Lower leg skin (tissue), 4 donors: ENCODE measurements around the gene SKIDA1. TPM values are rescaled to one million over a fixed set of nuclear protein-coding genes. Genes with fewer than 3 reads are reported as not detected.

Source experiments
- DNase-seq, 2 donors: peaks; one replicate each; pipeline ENCODE4 v3.0.0-alpha.2; 2019; ENCODE audit warnings: low spot score in 2 of 2
- H3K4me3 ChIP-seq: fragments of 200-600 bp; sonication (generic); 2 replicates; pipeline ENCODE4 v1.5.1; 2017; ENCODE audit warnings: mild to moderate bottlenecking, low read depth; ENCODE audit not compliant: poor library complexity, severe bottlenecking
- POLR2A ChIP-seq, 2 donors: fragments of 450-650 bp; IDR thresholded peaks; one replicate each; pipeline ENCODE4 v1.6.1; 2016 to 2017; ENCODE audit warnings: antibody characterized with exemption in 2 of 2, mild to moderate bottlenecking in 1 of 2, moderate library complexity in 1 of 2
- WGBS, 2 donors: methylation state at CpG; one replicate each; pipeline ENCODE4 v1.1.5; 2018; 5-methylcytosine and 5-hydroxymethylcytosine counted together
- intact Hi-C: fragments of 100-400 bp; cut with DNase I; formaldehyde crosslinking; loops from one replicate; pipeline ENCODE4 v1.15.0; 2023; ENCODE audit warnings: low total_unique reads
- total RNA-seq, 4 donors: library from RNA; depleted of rRNA; stranded (reverse); fragments of >200 nt; gene quantifications; one replicate each; pipeline ENCODE4 v1.1.0, GENCODE V29; 2016
- TF ChIP-seq, protein P1 (sequence below), 3 donors: fragments of 450-650 bp; IDR thresholded peaks; one replicate each; pipeline ENCODE4 v1.5.1; 2016; ENCODE audit warnings: antibody characterized with exemption in 3 of 3, mild to moderate bottlenecking in 3 of 3, moderate library complexity in 2 of 3

Gene SKIDA1
- total RNA-seq, 4 donors from 2014 or later, result 0.38 to 1.4 (median 0.96) TPM

DNA sequence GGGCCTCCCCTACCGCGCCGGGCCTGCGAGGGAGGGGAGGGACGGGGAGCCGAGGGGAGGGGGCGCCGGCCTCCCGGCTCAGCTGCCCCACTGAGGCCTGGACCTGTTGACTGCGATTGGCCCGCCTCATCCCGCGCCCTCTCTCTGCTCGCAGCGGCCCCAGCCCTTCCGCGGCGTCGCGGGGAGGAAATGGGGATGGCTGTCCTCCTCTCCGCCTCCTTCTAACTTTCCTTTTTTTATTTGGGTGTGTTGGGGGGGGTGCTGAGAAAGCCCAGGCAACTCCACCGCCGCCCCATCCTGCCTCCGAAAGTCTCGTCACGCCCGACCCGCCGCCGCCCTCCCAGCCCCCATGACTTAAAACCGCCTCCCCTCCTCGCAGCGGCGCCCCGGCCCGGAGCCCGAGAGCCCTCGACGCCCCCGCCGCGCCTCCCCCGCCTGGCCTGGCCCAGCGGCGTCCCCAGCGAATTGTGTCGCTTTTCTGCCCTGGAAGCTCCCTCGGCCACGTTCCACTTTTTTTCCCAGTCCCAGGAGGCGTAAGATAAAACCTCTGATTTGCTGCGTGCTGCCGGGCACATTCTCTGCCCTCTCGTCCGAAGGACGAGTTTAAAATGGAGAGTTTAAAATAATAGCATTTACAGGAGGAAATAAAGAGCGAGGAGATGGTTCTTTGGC lies 842 bp upstream of the SKIDA1 start:
- intact Hi-C loops, result no loop called here

DNA sequence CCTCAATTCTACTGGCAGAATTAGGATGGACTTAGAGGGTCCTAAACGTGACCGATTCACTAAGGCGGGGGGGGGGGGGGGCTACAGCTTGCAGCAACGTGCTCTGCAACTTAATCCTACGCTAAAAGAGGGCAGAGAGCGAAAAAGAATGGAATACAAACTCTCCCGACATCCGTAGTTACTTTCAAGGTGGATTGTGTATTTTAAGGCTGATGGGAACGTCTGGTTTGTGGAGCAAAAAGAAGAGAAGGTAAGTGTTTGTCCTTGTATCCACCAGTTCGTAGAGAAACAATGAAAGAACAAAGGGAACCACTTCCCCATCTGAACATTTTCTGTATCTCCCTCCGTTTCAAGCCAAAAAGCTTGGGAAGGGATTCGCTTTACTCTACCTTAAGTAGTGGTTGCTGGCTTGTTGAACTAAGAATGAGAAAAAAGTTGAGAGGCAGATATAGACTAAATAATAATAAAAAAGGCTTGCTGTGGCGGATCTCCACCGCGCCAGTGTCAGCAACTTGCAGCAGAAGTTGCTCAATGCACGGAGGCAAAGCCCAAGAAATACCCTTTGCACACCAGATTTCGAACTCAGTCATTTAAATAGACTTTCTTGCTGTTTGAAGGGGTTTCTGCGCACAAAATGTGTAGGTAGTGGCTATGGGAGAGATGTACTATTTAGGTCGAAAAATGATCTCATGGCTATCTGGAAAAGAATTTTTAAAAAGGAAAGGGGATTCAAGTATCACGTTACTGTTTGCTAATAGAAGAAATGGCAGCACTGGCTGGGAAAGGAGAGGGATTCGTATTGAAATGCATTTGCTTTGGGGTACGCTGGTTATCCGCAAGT lies 736 bp downstream of the SKIDA1 start:
- H3K4me3 ChIP-seq, result peak overlapping the region; percentile 58
- peak in 1 of 2 donors; percentile 82 for DNase-seq
- no peak for TF ChIP-seq POLR2A (IDR thresholded peaks at IDR 0.05)
- TF ChIP-seq, protein P1, sequence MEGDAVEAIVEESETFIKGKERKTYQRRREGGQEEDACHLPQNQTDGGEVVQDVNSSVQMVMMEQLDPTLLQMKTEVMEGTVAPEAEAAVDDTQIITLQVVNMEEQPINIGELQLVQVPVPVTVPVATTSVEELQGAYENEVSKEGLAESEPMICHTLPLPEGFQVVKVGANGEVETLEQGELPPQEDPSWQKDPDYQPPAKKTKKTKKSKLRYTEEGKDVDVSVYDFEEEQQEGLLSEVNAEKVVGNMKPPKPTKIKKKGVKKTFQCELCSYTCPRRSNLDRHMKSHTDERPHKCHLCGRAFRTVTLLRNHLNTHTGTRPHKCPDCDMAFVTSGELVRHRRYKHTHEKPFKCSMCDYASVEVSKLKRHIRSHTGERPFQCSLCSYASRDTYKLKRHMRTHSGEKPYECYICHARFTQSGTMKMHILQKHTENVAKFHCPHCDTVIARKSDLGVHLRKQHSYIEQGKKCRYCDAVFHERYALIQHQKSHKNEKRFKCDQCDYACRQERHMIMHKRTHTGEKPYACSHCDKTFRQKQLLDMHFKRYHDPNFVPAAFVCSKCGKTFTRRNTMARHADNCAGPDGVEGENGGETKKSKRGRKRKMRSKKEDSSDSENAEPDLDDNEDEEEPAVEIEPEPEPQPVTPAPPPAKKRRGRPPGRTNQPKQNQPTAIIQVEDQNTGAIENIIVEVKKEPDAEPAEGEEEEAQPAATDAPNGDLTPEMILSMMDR (IDR thresholded peaks at IDR 0.05), result no peak
- WGBS, 2 donors, result 9 to 11% methylated on average over 23 of the region's 23 CpGs
- intact Hi-C loops, result no loop called here

More for the DNA sequence above, 842 bp upstream of the SKIDA1 start:
- DNase-seq, result peak; percentile 84 to 97
- TF ChIP-seq, protein P1 (IDR thresholded peaks at IDR 0.05), result no peak
- no peak for TF ChIP-seq POLR2A (IDR thresholded peaks at IDR 0.05)
- 0% methylated on average over 45 to 47 of the region's 56 CpGs for WGBS, 2 donors
- peak overlapping the region; percentile 58 for H3K4me3 ChIP-seq

DNA sequence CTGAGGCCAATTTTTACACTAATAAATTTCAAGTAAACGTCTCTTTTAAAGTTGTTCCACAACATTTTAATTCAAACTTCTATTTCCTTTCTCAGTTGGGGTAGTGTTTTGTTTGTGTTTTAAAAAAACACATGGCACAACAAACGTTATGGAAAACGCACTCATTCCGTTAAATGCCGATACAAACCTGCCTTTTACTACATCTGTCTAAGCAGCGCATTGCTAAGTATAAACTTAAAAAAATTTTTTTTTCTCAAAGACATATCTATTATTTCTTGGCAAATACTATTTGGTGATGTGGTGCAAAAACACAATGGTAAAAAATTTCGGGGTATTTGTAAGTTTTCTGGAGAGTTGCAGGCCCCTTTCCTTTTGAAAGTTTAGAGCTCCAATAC lies 1.4 kb downstream of the SKIDA1 start:
- TF ChIP-seq, protein P1 (IDR thresholded peaks at IDR 0.05), result no peak
- TF ChIP-seq POLR2A (IDR thresholded peaks at IDR 0.05), result no peak
- no peak overlapping the region for H3K4me3 ChIP-seq
- 24 to 25% methylated on average over 7 of the region's 7 CpGs for WGBS, 2 donors
- DNase-seq, result no peak
- intact Hi-C loops, result no loop called here

DNA sequence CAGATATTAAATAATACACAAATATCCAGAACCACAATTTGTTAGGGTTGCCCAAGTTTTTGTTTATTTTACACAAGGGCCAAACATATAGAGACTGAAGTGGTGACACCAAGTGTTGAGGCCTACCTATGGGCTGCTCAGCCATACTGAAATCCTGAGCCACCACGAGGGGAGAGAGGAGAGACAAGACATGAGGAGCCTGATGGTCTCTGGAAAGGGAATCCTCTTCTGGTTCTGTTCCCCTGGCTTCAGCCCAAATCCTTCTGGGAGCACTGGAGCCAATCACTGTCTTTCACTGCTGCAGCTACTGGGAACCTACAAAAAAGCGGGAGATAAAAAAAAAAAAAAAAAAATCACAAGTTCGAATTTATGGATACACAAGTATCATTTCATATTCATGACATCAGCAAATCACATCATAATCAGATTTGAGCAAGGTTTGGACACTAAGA lies 1.9 kb downstream of the SKIDA1 start:
- DNase-seq, result peak in 1 of 2 donors; percentile 85

DNA sequence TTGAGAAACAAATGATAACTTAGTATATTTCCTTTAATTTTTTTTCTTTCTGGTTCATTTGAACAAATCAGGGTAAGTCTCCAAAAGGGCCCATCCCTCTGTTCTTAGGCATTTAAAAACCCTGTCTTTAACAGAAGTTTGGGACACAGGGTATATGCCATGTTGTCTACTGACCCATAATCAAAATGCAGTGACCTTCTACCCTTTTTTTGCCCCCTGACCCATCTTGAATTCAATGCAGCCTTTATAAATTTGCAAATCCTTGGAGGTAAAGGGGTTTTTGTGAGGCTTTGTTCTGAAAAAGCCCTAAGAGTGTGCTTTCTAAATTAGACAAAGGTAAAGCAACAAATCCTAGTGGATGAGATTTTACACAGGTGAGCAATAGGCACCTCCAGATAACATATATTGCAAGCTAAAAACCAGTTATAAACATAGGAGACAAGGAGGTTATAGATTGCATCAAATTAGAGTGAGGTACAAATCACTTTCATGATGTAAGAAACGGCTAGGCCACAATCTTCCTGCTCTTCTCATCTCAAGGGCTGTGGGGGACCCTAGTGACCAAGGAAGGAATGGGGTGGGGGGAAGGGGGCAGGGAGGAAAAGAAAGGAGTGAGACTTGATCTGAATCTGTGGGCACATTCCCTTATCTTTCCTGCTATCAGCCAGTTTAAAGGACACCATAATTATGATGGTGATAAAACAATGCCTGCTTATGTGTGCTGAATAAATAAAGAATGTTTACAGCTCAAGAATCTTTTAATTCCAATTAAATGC lies 2.7 kb downstream of the SKIDA1 start:
- intact Hi-C loops, result no loop called here
- no peak overlapping the region for H3K4me3 ChIP-seq
- WGBS, 2 donors, result 53 to 71% methylated on average over 1 of the region's 1 CpG
- TF ChIP-seq POLR2A (IDR thresholded peaks at IDR 0.05), result no peak
- TF ChIP-seq, protein P1 (IDR thresholded peaks at IDR 0.05), result no peak
- no peak for DNase-seq

More for the DNA sequence above, 1.9 kb downstream of the SKIDA1 start:
- intact Hi-C loops, result no loop called here
- TF ChIP-seq, protein P1 (IDR thresholded peaks at IDR 0.05), result no peak
- TF ChIP-seq POLR2A (IDR thresholded peaks at IDR 0.05), result no peak
- 28 to 31% methylated on average over 3 of the region's 3 CpGs for WGBS, 2 donors
- H3K4me3 ChIP-seq, result no peak overlapping the region
